ENCODE data around the gene C4BPA.

C4BPA gene

GRCh38 chr1:207103892-207104373 lies at the start of gene C4BPA:
C4BPA (plus strand) TSS chr1:207104233; CDS start chr1:207113026, 8,793 bp downstream.
- no peak for DNase-seq (ENCODE audit: low spot score)

- no peak for DNase-seq (ENCODE audit: low spot score)
Measured at GRCh38 chr1:207054491-207054890, 49.5 kb upstream of the C4BPA start.

- no peak for DNase-seq (ENCODE audit: low spot score)
Measured at GRCh38 chr1:207055386-207056001, 48.5 kb upstream of the C4BPA start.

- DNase-seq (ENCODE audit: low spot score) = no peak
Measured at GRCh38 chr1:207056673-207057072, 47.4 kb upstream of the C4BPA start.

- DNase-seq (ENCODE audit: low spot score) = no peak
Measured at GRCh38 chr1:207058252-207058651, 45.8 kb upstream of the C4BPA start.

- no peak for DNase-seq (ENCODE audit: low spot score)
Measured at GRCh38 chr1:207058878-207059867, 44.9 kb upstream of the C4BPA start.

GRCh38 chr1:207059881-207060280 lies 44.2 kb upstream of the C4BPA start:
- DNase-seq (ENCODE audit: low spot score) = no peak

GRCh38 chr1:207060596-207060995 lies 43.4 kb upstream of the C4BPA start:
- no peak for DNase-seq (ENCODE audit: low spot score)

- DNase-seq (ENCODE audit: low spot score) = no peak
Measured at GRCh38 chr1:207062058-207062457, 42.0 kb upstream of the C4BPA start.

GRCh38 chr1:207063014-207063413 lies 41.0 kb upstream of the C4BPA start:
- no peak for DNase-seq (ENCODE audit: low spot score)

GRCh38 chr1:207064561-207064960 lies 39.5 kb upstream of the C4BPA start:
- no peak for DNase-seq (ENCODE audit: low spot score)

GRCh38 chr1:207067185-207067584 lies 36.8 kb upstream of the C4BPA start:
- no peak for DNase-seq (ENCODE audit: low spot score)

GRCh38 chr1:207067665-207068064 lies 36.4 kb upstream of the C4BPA start:
- DNase-seq (ENCODE audit: low spot score) = no peak

GRCh38 chr1:207069061-207069460 lies 35.0 kb upstream of the C4BPA start:
- no peak for DNase-seq (ENCODE audit: low spot score)

- DNase-seq (ENCODE audit: low spot score) = no peak
Measured at GRCh38 chr1:207069858-207070506, 34.1 kb upstream of the C4BPA start.

- DNase-seq (ENCODE audit: low spot score) = no peak
Measured at GRCh38 chr1:207070811-207071210, 33.2 kb upstream of the C4BPA start.

- DNase-seq (ENCODE audit: low spot score) = no peak
Measured at GRCh38 chr1:207071426-207071825, 32.6 kb upstream of the C4BPA start.

- DNase-seq (ENCODE audit: low spot score) = no peak
Measured at GRCh38 chr1:207072233-207072632, 31.8 kb upstream of the C4BPA start.

- no peak for DNase-seq (ENCODE audit: low spot score)
Measured at GRCh38 chr1:207073906-207074820, 29.9 kb upstream of the C4BPA start.

GRCh38 chr1:207076181-207076955 lies 27.7 kb upstream of the C4BPA start:
- DNase-seq (ENCODE audit: low spot score) = no peak

- DNase-seq (ENCODE audit: low spot score) = no peak
Measured at GRCh38 chr1:207077012-207077411, 27.0 kb upstream of the C4BPA start.

Measured in GM03348 (cell line).